Measurements from ENCODE around the gene B4GALNT1. TPM values are rescaled to one million over a fixed set of nuclear protein-coding genes. Genes with fewer than 3 reads are reported as not detected.

The B4GALNT1 gene
- total and polyA plus RNA-seq, 9 of the 15 experiments (the other 6 are each of a cell fraction or from before 2014, with no cell fraction given) = 1.0 to 32.2 (median 9.8) TPM

- TF ChIP-seq ATF3 (IDR thresholded peaks at IDR 0.05) (no peak), ATF3 (CRISPR knock-in tag; conservative IDR thresholded peaks at IDR 0.05) (no peak), PHB (CRISPR knock-in tag; IDR thresholded peaks at IDR 0.05) (no peak), PRMT5 (CRISPR knock-in tag; IDR thresholded peaks at IDR 0.05) (no peak), MIER1 (IDR thresholded peaks at IDR 0.05; ENCODE audit: low read depth) (no peak), NCOR1 (IDR thresholded peaks at IDR 0.05) (no peak), KAT8 (IDR thresholded peaks at IDR 0.05; ENCODE audit: low read depth) (no peak), MEIS2 (IDR thresholded peaks at IDR 0.05; ENCODE audit: partially characterized antibody) (no peak), CREB3L1 (IDR thresholded peaks at IDR 0.05; ENCODE audit: borderline replicate concordance, low read depth) (no peak), CGGBP1 (CRISPR knock-in tag; IDR thresholded peaks at IDR 0.05) (no peak), ZNF384 (IDR thresholded peaks at IDR 0.05; ENCODE audit: low read depth, low read length) (no peak), TEAD4 (IDR thresholded peaks at IDR 0.05; ENCODE audit: low read length) (no peak), TEAD4 (CRISPR knock-in tag; IDR thresholded peaks at IDR 0.05; ENCODE audit: borderline replicate concordance) (no peak), CBFA2T3 (IDR thresholded peaks at IDR 0.05) (no peak), SREBF2 (CRISPR knock-in tag; IDR thresholded peaks at IDR 0.05) (no peak), NONO (IDR thresholded peaks at IDR 0.05; ENCODE audit: low read depth in 2 of 2, low read length in 1 of 2) (0 out of 4 replicates have a peak, but pooled peaks of 1 of the 2 experiments have one; percentile 38), CBX1 (IDR thresholded peaks at IDR 0.05; ENCODE audit: low read depth) (no peak), C11orf30 (IDR thresholded peaks at IDR 0.05; ENCODE audit: low read depth) (no peak)
- TF ChIP-seq, protein P1, sequence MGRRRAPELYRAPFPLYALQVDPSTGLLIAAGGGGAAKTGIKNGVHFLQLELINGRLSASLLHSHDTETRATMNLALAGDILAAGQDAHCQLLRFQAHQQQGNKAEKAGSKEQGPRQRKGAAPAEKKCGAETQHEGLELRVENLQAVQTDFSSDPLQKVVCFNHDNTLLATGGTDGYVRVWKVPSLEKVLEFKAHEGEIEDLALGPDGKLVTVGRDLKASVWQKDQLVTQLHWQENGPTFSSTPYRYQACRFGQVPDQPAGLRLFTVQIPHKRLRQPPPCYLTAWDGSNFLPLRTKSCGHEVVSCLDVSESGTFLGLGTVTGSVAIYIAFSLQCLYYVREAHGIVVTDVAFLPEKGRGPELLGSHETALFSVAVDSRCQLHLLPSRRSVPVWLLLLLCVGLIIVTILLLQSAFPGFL (CRISPR knock-in tag; IDR thresholded peaks at IDR 0.05) = no peak
- TF ChIP-seq, protein P2, sequence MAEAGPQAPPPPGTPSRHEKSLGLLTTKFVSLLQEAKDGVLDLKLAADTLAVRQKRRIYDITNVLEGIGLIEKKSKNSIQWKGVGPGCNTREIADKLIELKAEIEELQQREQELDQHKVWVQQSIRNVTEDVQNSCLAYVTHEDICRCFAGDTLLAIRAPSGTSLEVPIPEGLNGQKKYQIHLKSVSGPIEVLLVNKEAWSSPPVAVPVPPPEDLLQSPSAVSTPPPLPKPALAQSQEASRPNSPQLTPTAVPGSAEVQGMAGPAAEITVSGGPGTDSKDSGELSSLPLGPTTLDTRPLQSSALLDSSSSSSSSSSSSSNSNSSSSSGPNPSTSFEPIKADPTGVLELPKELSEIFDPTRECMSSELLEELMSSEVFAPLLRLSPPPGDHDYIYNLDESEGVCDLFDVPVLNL (CRISPR knock-in tag; IDR thresholded peaks at IDR 0.05; ENCODE audit: low read depth) = no peak
- TF ChIP-seq, protein P3, sequence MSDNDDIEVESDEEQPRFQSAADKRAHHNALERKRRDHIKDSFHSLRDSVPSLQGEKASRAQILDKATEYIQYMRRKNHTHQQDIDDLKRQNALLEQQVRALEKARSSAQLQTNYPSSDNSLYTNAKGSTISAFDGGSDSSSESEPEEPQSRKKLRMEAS (CRISPR knock-in tag; IDR thresholded peaks at IDR 0.05) = no peak
- TF ChIP-seq, protein P4, sequence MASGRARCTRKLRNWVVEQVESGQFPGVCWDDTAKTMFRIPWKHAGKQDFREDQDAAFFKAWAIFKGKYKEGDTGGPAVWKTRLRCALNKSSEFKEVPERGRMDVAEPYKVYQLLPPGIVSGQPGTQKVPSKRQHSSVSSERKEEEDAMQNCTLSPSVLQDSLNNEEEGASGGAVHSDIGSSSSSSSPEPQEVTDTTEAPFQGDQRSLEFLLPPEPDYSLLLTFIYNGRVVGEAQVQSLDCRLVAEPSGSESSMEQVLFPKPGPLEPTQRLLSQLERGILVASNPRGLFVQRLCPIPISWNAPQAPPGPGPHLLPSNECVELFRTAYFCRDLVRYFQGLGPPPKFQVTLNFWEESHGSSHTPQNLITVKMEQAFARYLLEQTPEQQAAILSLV (tag; IDR thresholded peaks at IDR 0.05) = no peak
- TF ChIP-seq, protein P5, sequence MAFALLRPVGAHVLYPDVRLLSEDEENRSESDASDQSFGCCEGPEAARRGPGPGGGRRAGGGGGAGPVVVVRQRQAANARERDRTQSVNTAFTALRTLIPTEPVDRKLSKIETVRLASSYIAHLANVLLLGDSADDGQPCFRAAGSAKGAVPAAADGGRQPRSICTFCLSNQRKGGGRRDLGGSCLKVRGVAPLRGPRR (CRISPR knock-in tag; IDR thresholded peaks at IDR 0.05) = no peak
These were observed 11.3 kb downstream of the B4GALNT1 start (continued) for GRCh38 chr12:57621497-57622292.
